8988T (cell line): ENCODE data around the gene DAAM1.

Source experiments
- DNase-seq: peaks from one replicate; pipeline ENCODE4 v3.0.0; 2011

DAAM1 gene

GRCh38 chr14:59318908-59319307, 130.4 kb downstream of the DAAM1 start:
- DNase-seq: no peak

- DNase-seq: no peak
These were observed 131.9 kb downstream of the DAAM1 start for GRCh38 chr14:59320361-59320760.

GRCh38 chr14:59320763-59321625, 132.5 kb downstream of the DAAM1 start:
- DNase-seq: no peak

GRCh38 chr14:59321626-59321949, 133.1 kb downstream of the DAAM1 start:
- DNase-seq: no peak

- DNase-seq: no peak
These were observed 137.4 kb downstream of the DAAM1 start for GRCh38 chr14:59325906-59326305.

GRCh38 chr14:59328454-59328853, 140.0 kb downstream of the DAAM1 start:
- DNase-seq: no peak

GRCh38 chr14:59330455-59330854, 142.0 kb downstream of the DAAM1 start:
- DNase-seq: no peak

- no peak for DNase-seq
These were observed 142.8 kb downstream of the DAAM1 start for GRCh38 chr14:59331217-59331616.

GRCh38 chr14:59332727-59333126, 144.3 kb downstream of the DAAM1 start:
- DNase-seq: no peak

GRCh38 chr14:59333235-59333634, 144.8 kb downstream of the DAAM1 start:
- no peak for DNase-seq

- no peak for DNase-seq
These were observed 145.2 kb downstream of the DAAM1 start for GRCh38 chr14:59333668-59334067.

- no peak for DNase-seq
These were observed 145.8 kb downstream of the DAAM1 start for GRCh38 chr14:59334253-59334652.

GRCh38 chr14:59336098-59336497, 147.6 kb downstream of the DAAM1 start:
- no peak for DNase-seq

GRCh38 chr14:59336706-59337105, 148.2 kb downstream of the DAAM1 start:
- DNase-seq: no peak

GRCh38 chr14:59337141-59337611, 148.7 kb downstream of the DAAM1 start:
- DNase-seq: no peak

- no peak for DNase-seq
These were observed 150.3 kb downstream of the DAAM1 start for GRCh38 chr14:59338761-59339160.

GRCh38 chr14:59339524-59340330, 151.3 kb downstream of the DAAM1 start:
- DNase-seq: no peak

GRCh38 chr14:59341858-59342477, 153.5 kb downstream of the DAAM1 start:
- no peak for DNase-seq

- no peak for DNase-seq
These were observed 154.3 kb downstream of the DAAM1 start for GRCh38 chr14:59342516-59343484.

- no peak for DNase-seq
These were observed 155.1 kb downstream of the DAAM1 start for GRCh38 chr14:59343585-59343984.

GRCh38 chr14:59344016-59344415, 155.5 kb downstream of the DAAM1 start:
- DNase-seq: no peak

- no peak for DNase-seq
These were observed 156.4 kb downstream of the DAAM1 start for GRCh38 chr14:59344691-59345455.
